GM06990 (cell line): Measurements from ENCODE around the gene DNAJB8.
A peak's percentile ranks its signal among the peaks of the same experiment; 100 is the strongest.

ENCODE experiments used
- DNase-seq: peaks from one replicate; pipeline ENCODE4 v3.0.0-alpha.2; 2011; ENCODE audit not compliant: insufficient read length; ENCODE audit errors: extremely low read depth
- H3K27me3 ChIP-seq: replicated peaks from 2 replicates; pipeline ENCODE4 v1.6.0; 2011; ENCODE audit warnings: low read length; ENCODE audit not compliant: control insufficient read depth, insufficient read depth
- H3K36me3 ChIP-seq: 2 replicates; pipeline ENCODE4 v1.5.1; 2011; ENCODE audit warnings: low read length; ENCODE audit not compliant: control insufficient read depth, insufficient read depth
- H3K4me3 ChIP-seq: replicated peaks from 2 replicates; pipeline ENCODE4 v1.5.1; 2011; ENCODE audit warnings: low read depth, mild to moderate bottlenecking, control low read depth, low read length
- TF ChIP-seq, protein P1 (sequence below): IDR thresholded peaks from 2 replicates; pipeline ENCODE4 v1.5.1; 2011; ENCODE audit warnings: low read length, control low read depth, mild to moderate bottlenecking, inconsistent platforms; ENCODE audit not compliant: insufficient read depth, poor library complexity, severe bottlenecking

The DNAJB8 gene

DNA sequence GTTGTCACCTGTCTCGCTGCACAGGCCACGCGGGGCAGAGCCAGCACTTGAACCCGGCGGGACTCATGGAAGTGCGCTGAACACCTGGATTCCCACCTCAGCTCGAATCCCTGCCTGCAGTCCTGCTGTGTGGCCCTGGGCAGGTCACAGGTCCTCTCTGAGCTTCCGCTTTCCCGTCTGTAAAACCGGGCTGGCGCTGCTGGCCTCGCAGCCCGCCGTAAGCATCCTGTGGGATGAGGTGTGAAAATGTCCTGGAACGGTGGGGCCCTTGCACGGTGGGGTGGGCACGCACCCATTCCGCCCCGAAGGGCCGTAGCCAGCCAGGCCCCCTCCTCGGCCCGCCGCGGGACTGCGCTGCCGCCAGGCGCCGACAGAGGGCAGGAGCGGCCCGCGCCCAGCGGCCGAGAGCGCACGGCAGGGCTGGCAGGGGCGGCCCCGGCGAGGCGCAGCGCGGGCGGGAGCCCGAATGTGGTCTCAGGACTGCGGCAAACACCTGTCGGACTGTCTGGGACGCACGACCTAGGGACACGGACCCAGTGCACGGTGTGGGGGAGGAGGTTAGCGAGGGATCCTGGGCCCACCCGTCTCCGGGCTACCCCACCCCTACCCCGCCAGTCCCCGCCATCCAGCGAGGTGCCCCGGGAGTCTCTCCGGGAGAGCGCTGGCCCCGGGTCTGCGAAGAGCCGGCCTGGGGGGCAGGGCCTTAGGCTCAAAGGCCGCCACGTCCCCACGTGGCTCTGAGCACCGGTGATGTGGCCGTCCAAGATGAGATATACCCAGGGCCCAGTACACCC lies 40.4 kb downstream of the DNAJB8 start:
- Histone ChIP-seq H3K4me3 (no peak overlapping the region), H3K27me3 (no peaks in the 10 kb centered on the region; the same call in 1 of the 2 replicates), H3K36me3 (no peaks in the 10 kb centered on the region)
- DNase-seq = peak; percentile 63
- TF ChIP-seq, protein P1, sequence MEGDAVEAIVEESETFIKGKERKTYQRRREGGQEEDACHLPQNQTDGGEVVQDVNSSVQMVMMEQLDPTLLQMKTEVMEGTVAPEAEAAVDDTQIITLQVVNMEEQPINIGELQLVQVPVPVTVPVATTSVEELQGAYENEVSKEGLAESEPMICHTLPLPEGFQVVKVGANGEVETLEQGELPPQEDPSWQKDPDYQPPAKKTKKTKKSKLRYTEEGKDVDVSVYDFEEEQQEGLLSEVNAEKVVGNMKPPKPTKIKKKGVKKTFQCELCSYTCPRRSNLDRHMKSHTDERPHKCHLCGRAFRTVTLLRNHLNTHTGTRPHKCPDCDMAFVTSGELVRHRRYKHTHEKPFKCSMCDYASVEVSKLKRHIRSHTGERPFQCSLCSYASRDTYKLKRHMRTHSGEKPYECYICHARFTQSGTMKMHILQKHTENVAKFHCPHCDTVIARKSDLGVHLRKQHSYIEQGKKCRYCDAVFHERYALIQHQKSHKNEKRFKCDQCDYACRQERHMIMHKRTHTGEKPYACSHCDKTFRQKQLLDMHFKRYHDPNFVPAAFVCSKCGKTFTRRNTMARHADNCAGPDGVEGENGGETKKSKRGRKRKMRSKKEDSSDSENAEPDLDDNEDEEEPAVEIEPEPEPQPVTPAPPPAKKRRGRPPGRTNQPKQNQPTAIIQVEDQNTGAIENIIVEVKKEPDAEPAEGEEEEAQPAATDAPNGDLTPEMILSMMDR = peak; percentile 38

DNA sequence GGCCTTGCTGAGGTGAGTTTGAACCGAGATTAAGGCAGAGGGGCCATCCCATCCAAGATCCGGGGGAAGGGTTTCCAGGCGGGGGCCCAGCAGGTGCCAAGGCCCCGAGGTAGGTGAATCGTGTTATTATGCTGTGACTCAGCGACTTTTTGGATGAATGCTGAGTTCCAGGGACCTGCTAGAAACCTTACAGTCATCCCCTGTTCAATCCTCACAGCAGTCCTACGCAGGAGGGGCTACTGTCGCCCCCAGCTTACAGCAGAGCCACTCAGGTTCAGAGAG lies 40.9 kb downstream of the DNAJB8 start:
- no peaks in the 10 kb centered on the region for H3K36me3 ChIP-seq
- no peak overlapping the region for H3K4me3 ChIP-seq
- DNase-seq = no peak
- TF ChIP-seq, protein P1 = no peak
- H3K27me3 ChIP-seq = no peaks in the 10 kb centered on the region; the same call in 1 of the 2 replicates

DNA sequence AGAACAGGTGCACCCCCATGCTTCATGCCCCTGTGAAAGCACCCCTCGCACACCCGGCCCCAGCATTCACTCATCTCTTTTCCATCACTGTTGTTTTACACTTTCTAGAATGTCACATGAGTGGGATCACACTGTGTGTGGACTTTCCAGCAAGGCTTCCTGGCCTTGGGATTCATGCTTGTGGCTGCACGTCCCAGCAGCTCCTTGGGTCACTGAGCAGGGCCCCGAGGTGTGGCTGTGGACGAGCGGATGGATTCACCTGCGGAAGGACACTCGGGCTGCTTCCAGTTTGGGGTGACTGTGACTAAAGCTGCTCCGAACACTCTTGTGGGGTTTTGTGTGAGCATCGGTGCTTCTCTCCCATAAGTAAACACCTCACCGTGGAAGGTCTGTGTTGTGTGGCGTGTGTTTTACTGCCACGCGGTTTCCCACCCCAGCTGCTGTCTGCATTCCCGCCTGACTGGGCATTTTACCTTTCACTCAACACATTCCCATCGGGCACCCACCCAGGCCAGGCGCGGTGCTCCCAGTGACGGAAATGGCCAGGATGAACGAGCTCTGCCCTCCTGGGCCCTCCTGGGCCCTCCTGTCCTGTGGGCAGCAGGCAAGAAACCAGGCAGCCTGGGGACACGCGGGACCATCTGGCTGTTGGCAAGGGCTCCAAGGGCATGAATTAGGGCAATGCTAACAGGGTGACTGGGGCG lies 41.4 kb downstream of the DNAJB8 start:
- TF ChIP-seq, protein P1 = no peak
- H3K27me3 ChIP-seq = no peaks in the 10 kb centered on the region; the same call in 1 of the 2 replicates
- no peak overlapping the region for H3K4me3 ChIP-seq

DNA sequence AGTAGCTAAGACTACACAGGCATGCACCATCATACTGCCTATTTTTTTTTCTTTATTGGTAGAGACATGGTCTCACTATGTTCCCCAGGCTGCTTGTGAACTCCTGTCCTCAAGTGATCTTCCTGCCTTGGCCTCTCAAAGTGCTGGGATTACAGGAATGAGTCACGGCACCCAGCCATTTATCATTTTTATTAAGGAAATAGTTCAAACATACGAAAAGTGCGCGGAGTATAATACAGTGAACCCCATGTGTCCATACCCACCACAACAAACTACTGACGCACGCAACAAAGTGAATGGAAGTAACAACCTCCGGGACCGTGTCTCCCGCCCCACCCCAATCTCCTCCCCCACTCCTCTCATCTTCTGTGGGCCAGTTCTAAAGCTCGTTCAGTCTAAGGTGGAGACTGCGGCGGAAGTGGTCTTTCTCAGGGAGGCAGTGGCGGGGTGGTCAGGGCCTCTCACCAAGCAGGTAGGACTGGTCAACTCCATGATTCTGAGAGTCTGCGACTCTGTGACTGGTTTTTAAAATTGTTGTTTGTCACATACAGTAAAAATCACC lies 42.1 kb downstream of the DNAJB8 start:
- H3K27me3 ChIP-seq = no peaks in the 10 kb centered on the region; the same call in 1 of the 2 replicates
- no peaks in the 10 kb centered on the region for H3K36me3 ChIP-seq
- no peak for DNase-seq
- TF ChIP-seq, protein P1 = no peak
- no peak overlapping the region for H3K4me3 ChIP-seq

More for the DNA sequence above, 41.4 kb downstream of the DNAJB8 start:
- no peaks in the 10 kb centered on the region for H3K36me3 ChIP-seq
- DNase-seq = no peak

DNA sequence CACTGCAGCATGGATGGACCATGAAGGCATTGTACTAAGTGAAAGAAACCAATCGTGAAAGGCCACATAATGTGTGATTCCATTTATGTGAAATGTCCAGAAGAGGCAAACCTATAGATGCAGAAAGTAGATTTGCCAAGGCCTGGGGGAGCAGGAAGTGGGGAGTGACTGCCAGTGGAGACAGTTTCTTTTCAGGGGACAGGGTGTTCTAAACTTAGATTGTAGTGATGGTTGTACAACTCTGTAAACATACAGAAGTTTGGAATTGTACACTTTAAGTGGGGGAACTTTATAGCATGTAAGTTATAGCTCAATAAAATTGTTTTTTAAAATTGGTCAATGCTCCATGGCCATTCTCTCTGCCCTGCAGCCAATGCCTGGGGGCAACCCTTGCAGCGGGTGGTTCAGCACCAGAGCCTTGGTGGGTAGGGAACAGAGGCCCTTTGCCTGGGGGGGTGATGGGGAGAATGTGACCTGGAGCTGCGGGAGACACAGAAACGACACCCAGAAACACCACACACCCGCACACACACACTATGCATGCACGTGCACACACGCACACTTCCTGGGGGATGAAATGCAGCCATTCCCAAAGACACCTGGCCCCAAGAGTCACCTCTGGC lies 43.1 kb downstream of the DNAJB8 start:
- DNase-seq = no peak
- H3K36me3 ChIP-seq = no peaks in the 10 kb centered on the region
- TF ChIP-seq, protein P1 = no peak
- no peak overlapping the region for H3K4me3 ChIP-seq
- H3K27me3 ChIP-seq = no peaks in the 10 kb centered on the region; the same call in 1 of the 2 replicates
